Uterus (tissue), 4 donors: ENCODE measurements around the gene SLC6A1. TPM values are rescaled to one million over a fixed set of nuclear protein-coding genes. Genes with fewer than 3 reads are reported as not detected.

Experiments used
- DNase-seq, 2 donors: peaks; one replicate each; pipeline ENCODE4 v3.0.0-alpha.2; 2019 to 2020
- H3K27ac ChIP-seq, 2 donors: fragments of 200-600 bp; sonication (generic); 1 replicate in 1 of 2; 2 replicates in 1 of 2; pipeline ENCODE4 v1.5.1; 2016 to 2018
- H3K27me3 ChIP-seq, 2 donors: fragments of 200-600 bp; sonication (generic); one replicate each; pipeline ENCODE4 v1.5.1; 2018 to 2019; ENCODE audit warnings: control low read depth in 1 of 2
- H3K36me3 ChIP-seq, 2 donors: fragments of 200-600 bp; sonication (generic); one replicate each; pipeline ENCODE4 v1.5.1; 2019; ENCODE audit warnings: control low read depth in 1 of 2
- H3K4me1 ChIP-seq, 2 donors: fragments of 200-600 bp; sonication (generic); one replicate each; pipeline ENCODE4 v1.5.1; 2018 to 2019; ENCODE audit warnings: control low read depth in 1 of 2
- H3K4me3 ChIP-seq, 2 donors: fragments of 200-600 bp; sonication (generic); 1 replicate in 1 of 2; 2 replicates in 1 of 2; pipeline ENCODE4 v1.5.1; 2018 to 2019; ENCODE audit warnings: mild to moderate bottlenecking in 1 of 2
- H3K9me3 ChIP-seq, 2 donors: fragments of 200-600 bp; sonication (generic); one replicate each; pipeline ENCODE4 v1.5.1; 2019; ENCODE audit warnings: control low read depth in 1 of 2
- POLR2A ChIP-seq, 2 donors: fragments of 450-650 bp; IDR thresholded peaks; one replicate each; pipeline ENCODE4 v1.6.1; 2016; ENCODE audit warnings: antibody characterized with exemption in 2 of 2, mild to moderate bottlenecking in 1 of 2, moderate library complexity in 1 of 2
- intact Hi-C: fragments of 100-400 bp; cut with DNase I; formaldehyde crosslinking; loops from one replicate; pipeline ENCODE4 v1.15.1; 2023; ENCODE audit warnings: low total_unique reads
- total RNA-seq, 4 donors: library from RNA; depleted of rRNA in 3 of 4; stranded (reverse); fragments of >200 nt in 3 of 4; gene quantifications; one replicate each; pipeline versions ENCODE4 v1.1.0 to v1.2.4, GENCODE V29; 2014 to 2023
- TF ChIP-seq, protein P1 (sequence below), 4 experiments: fragments of 200-600 bp in 2 of 4; fragments of 450-650 bp in 2 of 4; sonication (generic) in 2 of 4; IDR thresholded peaks; one replicate each; pipeline ENCODE4 v1.5.1; 2016 to 2019; ENCODE audit warnings: antibody characterized with exemption in 4 of 4, mild to moderate bottlenecking in 2 of 4, moderate library complexity in 1 of 4
- donor health status: DM: yes; HTN: yes; CAD: no.

SLC6A1 gene
- total RNA-seq, 4 donors from 2014 or later: under 0.01 to 5.0 (median 1.6) TPM

DNA sequence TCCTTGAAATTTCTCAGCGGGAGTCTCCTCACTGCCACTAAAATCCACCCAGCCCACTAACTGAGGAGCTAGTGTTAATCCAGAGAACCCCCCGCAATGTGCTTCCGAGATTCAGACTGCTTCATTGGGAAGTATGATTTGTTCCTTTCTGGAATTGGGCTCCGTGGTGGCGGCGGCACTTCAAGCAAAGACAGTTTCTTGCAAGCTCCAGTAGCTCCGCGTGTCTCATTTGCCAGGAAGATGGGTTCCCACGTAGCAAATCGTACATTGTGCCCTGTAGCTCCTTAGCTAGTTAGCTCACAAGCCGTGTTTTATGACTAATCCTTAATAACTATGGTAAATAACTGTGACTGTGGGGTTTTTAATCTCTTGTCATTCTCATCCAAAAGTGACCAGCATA is 45.4 kb downstream of the SLC6A1 start:
- no peaks in the 10 kb centered on the region for H3K4me1 ChIP-seq
- no peaks in the 10 kb centered on the region for H3K36me3 ChIP-seq
- intact Hi-C loops: no loop called here
- H3K27me3 ChIP-seq: no peaks in the 10 kb centered on the region
- H3K9me3 ChIP-seq: no peaks in the 10 kb centered on the region
- DNase-seq: no peak
- TF ChIP-seq POLR2A (IDR thresholded peaks at IDR 0.05): no peak
- H3K4me3 ChIP-seq: no peak overlapping the region
- no peak overlapping the region for H3K27ac ChIP-seq

DNA sequence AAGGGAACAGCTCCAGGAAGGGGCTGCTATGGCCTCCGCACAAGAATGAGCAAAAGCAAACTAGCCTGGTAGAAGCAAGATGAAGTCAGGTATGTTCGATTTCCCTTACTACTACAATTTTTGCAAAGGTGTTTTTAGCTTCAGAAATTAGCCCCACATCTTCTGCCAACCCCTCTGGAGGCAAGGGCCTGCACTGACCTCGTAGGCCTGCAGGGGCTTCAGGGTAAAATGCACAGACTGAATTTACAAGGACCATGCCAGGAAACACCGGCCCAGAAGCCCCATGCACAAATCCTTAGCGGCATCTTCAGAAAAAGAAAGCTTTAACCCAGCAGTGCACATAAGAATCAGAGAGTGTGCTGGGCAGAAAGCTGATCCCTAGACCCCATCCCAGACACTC is 53.0 kb downstream of the SLC6A1 start:
- no peak overlapping the region for H3K4me3 ChIP-seq
- no peak for DNase-seq
- TF ChIP-seq, protein P1, sequence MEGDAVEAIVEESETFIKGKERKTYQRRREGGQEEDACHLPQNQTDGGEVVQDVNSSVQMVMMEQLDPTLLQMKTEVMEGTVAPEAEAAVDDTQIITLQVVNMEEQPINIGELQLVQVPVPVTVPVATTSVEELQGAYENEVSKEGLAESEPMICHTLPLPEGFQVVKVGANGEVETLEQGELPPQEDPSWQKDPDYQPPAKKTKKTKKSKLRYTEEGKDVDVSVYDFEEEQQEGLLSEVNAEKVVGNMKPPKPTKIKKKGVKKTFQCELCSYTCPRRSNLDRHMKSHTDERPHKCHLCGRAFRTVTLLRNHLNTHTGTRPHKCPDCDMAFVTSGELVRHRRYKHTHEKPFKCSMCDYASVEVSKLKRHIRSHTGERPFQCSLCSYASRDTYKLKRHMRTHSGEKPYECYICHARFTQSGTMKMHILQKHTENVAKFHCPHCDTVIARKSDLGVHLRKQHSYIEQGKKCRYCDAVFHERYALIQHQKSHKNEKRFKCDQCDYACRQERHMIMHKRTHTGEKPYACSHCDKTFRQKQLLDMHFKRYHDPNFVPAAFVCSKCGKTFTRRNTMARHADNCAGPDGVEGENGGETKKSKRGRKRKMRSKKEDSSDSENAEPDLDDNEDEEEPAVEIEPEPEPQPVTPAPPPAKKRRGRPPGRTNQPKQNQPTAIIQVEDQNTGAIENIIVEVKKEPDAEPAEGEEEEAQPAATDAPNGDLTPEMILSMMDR (IDR thresholded peaks at IDR 0.05): no peak
- TF ChIP-seq POLR2A (IDR thresholded peaks at IDR 0.05): no peak

DNA sequence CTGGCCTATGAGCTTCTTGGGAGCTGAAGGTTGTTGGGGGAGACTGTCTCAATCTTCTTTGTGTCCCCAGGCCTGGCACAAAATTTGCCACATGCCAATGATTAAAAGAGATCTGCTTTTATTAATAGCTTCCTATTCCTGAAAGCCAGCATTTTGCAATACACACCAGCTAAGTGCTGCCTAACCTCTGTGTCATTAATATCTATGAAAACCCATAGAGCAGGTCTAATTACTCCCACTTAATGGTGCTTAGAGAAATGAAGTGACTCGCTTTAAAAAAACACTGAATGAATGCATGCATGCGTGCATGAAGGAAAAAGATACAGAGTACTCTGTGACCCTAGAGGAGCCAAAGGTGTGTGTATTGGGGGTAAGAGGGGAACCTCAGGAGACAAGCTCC is 55.0 kb downstream of the SLC6A1 start:
- intact Hi-C loops: no loop called here
- Histone ChIP-seq H3K9me3 (no peaks in the 10 kb centered on the region), H3K27ac (no peak overlapping the region), H3K36me3 (no peaks in the 10 kb centered on the region), H3K4me1 (no peaks in the 10 kb centered on the region), H3K4me3 (no peak overlapping the region), H3K27me3 (no peaks in the 10 kb centered on the region)
- no peak for DNase-seq
- TF ChIP-seq, protein P1 (IDR thresholded peaks at IDR 0.05): no peak

More for the DNA sequence above, 53.0 kb downstream of the SLC6A1 start:
- H3K27me3 ChIP-seq: no peaks in the 10 kb centered on the region
- H3K36me3 ChIP-seq: no peaks in the 10 kb centered on the region
- H3K27ac ChIP-seq: no peak overlapping the region
- intact Hi-C loops: no loop called here
- no peaks in the 10 kb centered on the region for H3K4me1 ChIP-seq
- H3K9me3 ChIP-seq: no peaks in the 10 kb centered on the region

- Histone ChIP-seq H3K4me3 (no peak overlapping the region), H3K36me3 (no peaks in the 10 kb centered on the region), H3K27ac (no peak overlapping the region), H3K27me3 (no peaks in the 10 kb centered on the region), H3K4me1 (no peaks in the 10 kb centered on the region), H3K9me3 (no peaks in the 10 kb centered on the region)
- intact Hi-C loops: loop anchor here (10.0 kb wide), 1 partner anchor 106 kb away; no protein-coding TSS in a partner anchor
- TF ChIP-seq POLR2A (IDR thresholded peaks at IDR 0.05): no peak
- TF ChIP-seq, protein P1 (IDR thresholded peaks at IDR 0.05): no peak
- DNase-seq: no peak
Observed at GRCh38 chr3:11050666-11051323, 58.2 kb downstream of the SLC6A1 start.

DNA sequence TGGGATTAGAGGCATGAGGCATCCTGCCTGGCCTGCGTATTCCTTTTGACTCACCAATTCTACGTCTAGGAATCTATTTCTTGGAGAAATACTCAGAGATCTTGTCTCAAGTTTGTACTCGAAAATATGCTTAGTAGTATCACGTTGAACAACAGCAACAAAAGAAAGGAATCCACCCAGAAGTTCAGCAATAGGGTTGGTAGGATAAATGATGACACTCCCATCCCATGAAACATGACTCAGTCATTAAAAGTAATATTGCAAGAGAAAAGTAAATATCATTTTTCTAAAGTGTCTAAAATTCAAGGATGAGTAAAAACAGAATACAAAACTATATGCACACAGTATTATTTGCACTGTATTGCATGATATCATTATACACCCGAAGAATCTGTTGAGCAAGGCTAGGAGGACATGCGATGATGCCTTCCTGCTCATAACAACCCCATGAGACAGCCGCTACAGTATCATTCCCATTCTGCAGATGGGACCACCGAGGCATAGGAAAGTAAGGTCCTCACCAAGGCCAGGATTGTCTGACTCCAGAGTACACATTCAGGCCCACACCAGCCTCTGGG is 61.5 kb downstream of the SLC6A1 start:
- Histone ChIP-seq H3K36me3 (no peaks in the 10 kb centered on the region), H3K4me3 (no peak overlapping the region), H3K9me3 (no peaks in the 10 kb centered on the region), H3K27me3 (no peaks in the 10 kb centered on the region), H3K4me1 (no peaks in the 10 kb centered on the region), H3K27ac (no peak overlapping the region)
- TF ChIP-seq, protein P1 (IDR thresholded peaks at IDR 0.05): no peak
- TF ChIP-seq POLR2A (IDR thresholded peaks at IDR 0.05): no peak
- intact Hi-C loops: loop anchor here (10.0 kb wide), 1 partner anchor 109 kb away; no protein-coding TSS in a partner anchor
- DNase-seq: no peak
